OCI-LY3 (cell line): ENCODE results near the gene LSP1.

ENCODE experiments used
- H2AFZ ChIP-seq: fragments of 200-600, 300-600 bp; shearing (Covaris generic); 2 replicates; pipeline ENCODE4 v1.6.0; 2014; ENCODE audit warnings: antibody characterized with exemption, low read depth, low read length
- H3K27ac ChIP-seq: fragments of 200-600, 300-600 bp; sonication (generic); 2 replicates; pipeline ENCODE4 v1.5.1; 2014; ENCODE audit warnings: mild to moderate bottlenecking, low read length, moderate library complexity, mixed read lengths
- H3K27me3 ChIP-seq: fragments of 200-600, 300-600 bp; sonication (generic); 2 replicates; pipeline ENCODE4 v1.6.1; 2014; ENCODE audit warnings: low read depth, low read length, mixed read lengths
- H3K36me3 ChIP-seq: fragments of 200-600, 300-600 bp; sonication (generic); replicated peaks from 2 replicates; pipeline ENCODE3; 2014; ENCODE audit warnings: low read depth, low read length, mixed read lengths
- H3K4me1 ChIP-seq: fragments of 300-600, 200-600 bp; sonication (generic); 2 replicates; pipeline ENCODE4 v1.6.1; 2014; ENCODE audit warnings: low read length, mixed read lengths
- H3K4me2 ChIP-seq: fragments of 200-600, 300-600 bp; sonication (generic); 2 replicates; pipeline ENCODE4 v1.6.1; 2014; ENCODE audit warnings: low read length, mixed read lengths
- H3K4me3 ChIP-seq: fragments of 300-600, 200-600 bp; sonication (generic); 2 replicates; pipeline ENCODE4 v1.5.1; 2014; ENCODE audit warnings: antibody characterized with exemption, mild to moderate bottlenecking, low read length, moderate library complexity
- H3K79me2 ChIP-seq: fragments of 300-600, 200-600 bp; shearing (Covaris generic); 2 replicates; pipeline ENCODE4 v1.6.1; 2014; ENCODE audit warnings: mild to moderate bottlenecking, low read length, mixed read lengths
- H3K9ac ChIP-seq: fragments of 300-600, 200-600 bp; shearing (Covaris generic); 2 replicates; pipeline ENCODE4 v1.6.0; 2014; ENCODE audit warnings: mild to moderate bottlenecking, low read length, moderate library complexity
- H3K9me3 ChIP-seq: fragments of 200-600, 300-600 bp; shearing (Covaris generic); 2 replicates; pipeline ENCODE4 v1.6.1; 2014; ENCODE audit warnings: low read length, mixed read lengths; ENCODE audit not compliant: insufficient read depth
- H4K20me1 ChIP-seq: fragments of 200-600, 300-600 bp; sonication (generic); 2 replicates; pipeline ENCODE4 v1.6.1; 2016; ENCODE audit warnings: low read length, mixed read lengths; ENCODE audit not compliant: insufficient read depth
- EZH2phosphoT487 ChIP-seq: fragments of 200-600 bp; shearing (Covaris generic); IDR thresholded peaks from 2 replicates; pipeline ENCODE4 v1.6.1; 2018; ENCODE audit warnings: antibody characterized with exemption, mixed run types, low read depth
- TF ChIP-seq, protein P1 (sequence below): fragments of 200-600, 300-600 bp; sonication (generic); IDR thresholded peaks from 2 replicates; pipeline ENCODE4 v1.5.1; 2014; ENCODE audit warnings: antibody characterized with exemption, low read length, low read depth

Gene LSP1

DNA sequence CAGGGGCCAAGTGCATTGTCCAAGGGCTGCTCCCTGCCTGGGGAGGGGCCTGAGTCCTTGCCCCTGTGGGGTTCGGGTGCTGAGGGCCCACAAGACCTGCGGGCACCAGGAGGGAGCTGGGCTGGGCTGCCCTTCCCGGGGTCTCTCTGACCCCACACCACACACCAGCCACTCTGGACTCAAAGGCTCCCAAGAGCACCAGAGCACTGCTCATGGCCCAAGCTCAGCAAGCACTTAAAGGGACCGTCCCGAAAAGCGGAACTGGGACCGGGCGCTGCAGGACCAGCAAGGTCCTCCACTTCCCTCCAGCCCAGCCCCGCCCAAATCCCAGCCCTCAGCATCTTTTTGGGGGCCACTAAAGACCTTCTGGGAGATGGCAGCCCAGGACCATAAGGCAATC is 5.3 kb downstream of the LSP1 start:
- H3K36me3 ChIP-seq = peaks cover 72% of the 10 kb centered on the region
- H3K4me1 ChIP-seq = peaks cover 37% of the 10 kb centered on the region
- peaks cover 99% of the 10 kb centered on the region for H3K79me2 ChIP-seq
- peak overlapping the region; percentile 22 for H3K4me3 ChIP-seq
- peaks cover 90% of the 10 kb centered on the region for H4K20me1 ChIP-seq
- H3K9ac ChIP-seq = no peak overlapping the region
- TF ChIP-seq EZH2phosphoT487 = no peak
- TF ChIP-seq, protein P1, sequence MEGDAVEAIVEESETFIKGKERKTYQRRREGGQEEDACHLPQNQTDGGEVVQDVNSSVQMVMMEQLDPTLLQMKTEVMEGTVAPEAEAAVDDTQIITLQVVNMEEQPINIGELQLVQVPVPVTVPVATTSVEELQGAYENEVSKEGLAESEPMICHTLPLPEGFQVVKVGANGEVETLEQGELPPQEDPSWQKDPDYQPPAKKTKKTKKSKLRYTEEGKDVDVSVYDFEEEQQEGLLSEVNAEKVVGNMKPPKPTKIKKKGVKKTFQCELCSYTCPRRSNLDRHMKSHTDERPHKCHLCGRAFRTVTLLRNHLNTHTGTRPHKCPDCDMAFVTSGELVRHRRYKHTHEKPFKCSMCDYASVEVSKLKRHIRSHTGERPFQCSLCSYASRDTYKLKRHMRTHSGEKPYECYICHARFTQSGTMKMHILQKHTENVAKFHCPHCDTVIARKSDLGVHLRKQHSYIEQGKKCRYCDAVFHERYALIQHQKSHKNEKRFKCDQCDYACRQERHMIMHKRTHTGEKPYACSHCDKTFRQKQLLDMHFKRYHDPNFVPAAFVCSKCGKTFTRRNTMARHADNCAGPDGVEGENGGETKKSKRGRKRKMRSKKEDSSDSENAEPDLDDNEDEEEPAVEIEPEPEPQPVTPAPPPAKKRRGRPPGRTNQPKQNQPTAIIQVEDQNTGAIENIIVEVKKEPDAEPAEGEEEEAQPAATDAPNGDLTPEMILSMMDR = no peak
- peak overlapping the region; percentile 79 for H3K4me2 ChIP-seq
- no peaks in the 10 kb centered on the region for H3K9me3 ChIP-seq
- no peak overlapping the region for H2AFZ ChIP-seq
- H3K27me3 ChIP-seq = no peaks in the 10 kb centered on the region
- no peak overlapping the region for H3K27ac ChIP-seq

DNA sequence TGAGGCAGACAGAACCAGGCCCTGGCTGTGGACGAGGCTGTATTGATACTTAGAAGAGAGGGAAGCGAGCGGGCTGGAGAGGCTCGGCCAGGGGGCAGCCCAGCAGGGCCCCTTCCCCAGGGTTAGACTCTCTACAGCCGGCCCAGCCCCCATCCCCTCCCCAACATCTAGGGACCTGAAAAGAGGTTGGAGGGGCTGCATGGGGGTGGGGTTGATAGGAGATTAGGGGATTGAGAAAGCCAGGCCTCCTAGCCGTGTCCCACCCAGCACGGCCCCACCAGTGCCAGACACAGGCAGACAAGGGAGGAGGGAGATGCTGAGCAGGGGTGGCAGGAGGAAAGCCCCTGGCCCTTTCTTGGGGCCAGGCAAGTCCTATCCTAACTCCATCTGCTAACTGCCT is 5.7 kb downstream of the LSP1 start:
- H2AFZ ChIP-seq = no peak overlapping the region
- H4K20me1 ChIP-seq = peaks cover 94% of the 10 kb centered on the region
- no peak for TF ChIP-seq EZH2phosphoT487
- TF ChIP-seq, protein P1 = no peak
- H3K9me3 ChIP-seq = no peaks in the 10 kb centered on the region
- H3K27me3 ChIP-seq = no peaks in the 10 kb centered on the region
- peaks cover 37% of the 10 kb centered on the region for H3K4me1 ChIP-seq
- H3K36me3 ChIP-seq = peaks cover 74% of the 10 kb centered on the region
- H3K4me3 ChIP-seq = no peak overlapping the region
- 0 out of 2 replicates have a peak overlapping the region, but pooled peaks have one; percentile 79 for H3K4me2 ChIP-seq
- H3K9ac ChIP-seq = no peak overlapping the region
- H3K79me2 ChIP-seq = peaks cover 99% of the 10 kb centered on the region
- no peak overlapping the region for H3K27ac ChIP-seq

DNA sequence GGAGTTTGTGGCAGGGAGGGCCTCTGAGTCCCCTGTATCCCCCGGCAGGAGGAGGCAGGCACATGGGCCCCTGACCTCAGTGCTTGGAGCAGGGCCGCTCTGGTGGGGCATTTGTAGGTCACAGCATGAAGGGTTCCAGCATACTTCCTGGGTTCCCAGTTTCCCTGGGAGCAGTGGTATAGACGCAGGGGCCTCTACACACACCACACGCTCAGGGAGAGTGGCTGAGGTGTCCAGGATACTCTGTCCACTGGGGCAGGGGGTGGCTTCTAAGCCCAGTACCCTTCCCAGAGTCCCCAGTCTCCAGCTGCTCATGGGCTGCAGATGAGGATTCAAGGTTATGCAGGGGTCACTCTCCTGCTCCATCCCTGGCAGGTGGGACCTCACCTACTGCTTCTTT is 6.1 kb downstream of the LSP1 start:
- H3K4me1 ChIP-seq = peaks cover 37% of the 10 kb centered on the region
- no peak overlapping the region for H3K4me2 ChIP-seq
- peaks cover 97% of the 10 kb centered on the region for H3K79me2 ChIP-seq
- no peak overlapping the region for H3K4me3 ChIP-seq
- no peaks in the 10 kb centered on the region for H3K27me3 ChIP-seq
- H3K36me3 ChIP-seq = peaks cover 72% of the 10 kb centered on the region
- TF ChIP-seq, protein P1 = no peak
- TF ChIP-seq EZH2phosphoT487 = no peak
- no peak overlapping the region for H2AFZ ChIP-seq
- peaks cover 99% of the 10 kb centered on the region for H4K20me1 ChIP-seq
- no peaks in the 10 kb centered on the region for H3K9me3 ChIP-seq
- H3K9ac ChIP-seq = no peak overlapping the region
- H3K27ac ChIP-seq = no peak overlapping the region

DNA sequence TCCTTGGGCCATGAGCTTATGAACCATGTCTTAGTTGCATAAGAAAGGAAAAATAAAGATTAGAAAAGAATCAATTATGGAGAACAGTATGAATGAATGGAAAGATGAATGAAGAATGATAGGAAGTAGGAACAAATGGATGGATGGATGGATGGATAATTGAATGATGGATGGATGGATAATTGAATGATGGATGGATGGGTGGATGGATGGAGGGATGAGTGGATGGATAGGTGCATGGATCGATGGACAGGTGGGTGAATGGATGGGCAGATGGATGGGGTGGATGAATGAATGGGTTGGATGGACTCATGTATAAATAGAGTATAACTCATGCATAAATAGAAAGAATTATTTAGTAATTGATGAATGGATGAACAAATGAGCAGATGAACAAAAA is 7.2 kb downstream of the LSP1 start:
- peaks cover 71% of the 10 kb centered on the region for H3K36me3 ChIP-seq
- H4K20me1 ChIP-seq = peaks cover 100% of the 10 kb centered on the region
- H3K9me3 ChIP-seq = no peaks in the 10 kb centered on the region
- H3K27me3 ChIP-seq = no peaks in the 10 kb centered on the region
- peaks cover 94% of the 10 kb centered on the region for H3K79me2 ChIP-seq
- H3K4me3 ChIP-seq = no peak overlapping the region
- H3K4me2 ChIP-seq = no peak overlapping the region
- H3K9ac ChIP-seq = no peak overlapping the region
- no peak overlapping the region for H2AFZ ChIP-seq
- TF ChIP-seq, protein P1 = no peak
- TF ChIP-seq EZH2phosphoT487 = no peak
- peaks cover 37% of the 10 kb centered on the region for H3K4me1 ChIP-seq
- H3K27ac ChIP-seq = no peak overlapping the region
